ENCODE data around the gene CCNT1.

The CCNT1 gene

GRCh38 chr12:48691826-48692487 is 24.6 kb downstream of the CCNT1 start:
- TF ChIP-seq CTCF (IDR thresholded peaks at IDR 0.05; ENCODE audit: insufficient read depth, low read depth, low read length, missing control alignments), result no peak
- H3K4me3 ChIP-seq (ENCODE audit: low read length), result no peak overlapping the region
- no peak for DNase-seq (ENCODE audit: low read depth)

GRCh38 chr12:48690990-48691389 is 25.5 kb downstream of the CCNT1 start:
- TF ChIP-seq CTCF (IDR thresholded peaks at IDR 0.05; ENCODE audit: insufficient read depth, low read depth, low read length, missing control alignments), result no peak
- no peak overlapping the region for H3K4me3 ChIP-seq (ENCODE audit: low read length)
- no peak for DNase-seq (ENCODE audit: low read depth)

- TF ChIP-seq CTCF (IDR thresholded peaks at IDR 0.05; ENCODE audit: insufficient read depth, low read depth, low read length, missing control alignments), result no peak
- no peak overlapping the region for H3K4me3 ChIP-seq (ENCODE audit: low read length)
- DNase-seq (ENCODE audit: low read depth), result no peak
Measured at GRCh38 chr12:48690436-48690835, 26.1 kb downstream of the CCNT1 start.

GRCh38 chr12:48688836-48689235 is 27.7 kb downstream of the CCNT1 start:
- no peak overlapping the region for H3K4me3 ChIP-seq (ENCODE audit: low read length)
- no peak for DNase-seq (ENCODE audit: low read depth)
- TF ChIP-seq CTCF (IDR thresholded peaks at IDR 0.05; ENCODE audit: insufficient read depth, low read depth, low read length, missing control alignments), result no peak

GRCh38 chr12:48687592-48687991 is 28.9 kb downstream of the CCNT1 start:
- no peak for DNase-seq (ENCODE audit: low read depth)
- H3K4me3 ChIP-seq (ENCODE audit: low read length), result no peak overlapping the region
- no peak for TF ChIP-seq CTCF (IDR thresholded peaks at IDR 0.05; ENCODE audit: insufficient read depth, low read depth, low read length, missing control alignments)

GRCh38 chr12:48686615-48687334 is 29.7 kb downstream of the CCNT1 start:
- no peak for DNase-seq (ENCODE audit: low read depth)
- no peak overlapping the region for H3K4me3 ChIP-seq (ENCODE audit: low read length)
- no peak for TF ChIP-seq CTCF (IDR thresholded peaks at IDR 0.05; ENCODE audit: insufficient read depth, low read depth, low read length, missing control alignments)

Data from epithelial cell of esophagus (primary cell).